Thoracic aorta (tissue), 2 donors: ENCODE data around the gene PHF21B. TPM values are rescaled to one million over a fixed set of nuclear protein-coding genes. Genes with fewer than 3 reads are reported as not detected.
"Not testable (repeated sequence)": the region's sequence is repeated elsewhere in the genome, so short reads cannot be mapped to it uniquely, and the experiment has no call there.

Source experiments
- ATAC-seq: fragments of 150-250 bp; one replicate; pipeline ENCODE4 v1.8.0; 2017; ENCODE audit warnings: low read depth; ENCODE audit not compliant: insufficient number of reproducible peaks, low FRiP score
- DNase-seq: peaks from one replicate; pipeline ENCODE4 v3.0.0-alpha.2; 2020; ENCODE audit warnings: low spot score
- H3K27ac ChIP-seq, 2 donors: fragments of 200-600 bp; sonication (generic); 1 replicate in 1 of 2; 2 replicates in 1 of 2; pipeline ENCODE4 v1.5.1; 2016; ENCODE audit warnings: mild to moderate bottlenecking in 2 of 2, moderate library complexity in 2 of 2
- H3K27me3 ChIP-seq: fragments of 200-600 bp; sonication (generic); replicated peaks from 2 replicates; pipeline ENCODE4 v1.6.0; 2016; ENCODE audit warnings: mild to moderate bottlenecking; ENCODE audit not compliant: insufficient read depth
- H3K36me3 ChIP-seq: fragments of 200-600 bp; sonication (generic); one replicate; pipeline ENCODE4 v1.5.1; 2016
- H3K4me1 ChIP-seq, 2 donors: fragments of 200-600 bp; sonication (generic); 1 replicate in 1 of 2; 2 replicates in 1 of 2; pipeline versions ENCODE4 v1.5.1 to v1.6.0; 2016; ENCODE audit warnings: low read depth in 2 of 2, mild to moderate bottlenecking in 1 of 2; ENCODE audit not compliant: control insufficient read depth in 1 of 2
- H3K4me3 ChIP-seq: fragments of 200-600 bp; sonication (generic); 2 replicates; pipeline ENCODE4 v1.5.1; 2016; ENCODE audit warnings: mild to moderate bottlenecking
- H3K9me3 ChIP-seq: fragments of 200-600 bp; sonication (generic); 2 replicates; pipeline ENCODE4 v1.5.1; 2016
- total RNA-seq, 2 donors: library from RNA; depleted of rRNA; stranded (reverse); fragments of >200 nt; gene quantifications; one replicate each; pipeline versions ENCODE4 v1.1.0 to v1.2.3, GENCODE V29; 2016
- TF ChIP-seq, protein P1 (sequence below): fragments of 200-600 bp; sonication (generic); IDR thresholded peaks from one replicate; pipeline ENCODE4 v1.5.1; 2019; ENCODE audit warnings: antibody characterized with exemption

Gene PHF21B
- total RNA-seq, 2 donors from 2014 or later: 2.1 TPM; not detected in 1

DNA sequence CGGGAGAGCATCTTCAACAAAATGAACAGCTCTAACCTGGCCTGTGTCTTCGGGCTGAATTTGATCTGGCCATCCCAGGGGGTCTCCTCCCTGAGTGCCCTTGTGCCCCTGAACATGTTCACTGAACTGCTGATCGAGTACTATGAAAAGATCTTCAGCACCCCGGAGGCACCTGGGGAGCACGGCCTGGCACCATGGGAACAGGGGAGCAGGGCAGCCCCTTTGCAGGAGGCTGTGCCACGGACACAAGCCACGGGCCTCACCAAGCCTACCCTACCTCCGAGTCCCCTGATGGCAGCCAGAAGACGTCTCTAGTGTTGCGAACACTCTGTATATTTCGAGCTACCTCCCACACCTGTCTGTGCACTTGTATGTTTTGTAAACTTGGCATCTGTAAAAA, 147.5 kb downstream of the PHF21B start:
- Histone ChIP-seq H3K27ac (no peak overlapping the region), H3K4me3 (no peak overlapping the region), H3K9me3 (no peaks in the 10 kb centered on the region), H3K36me3 (no peaks in the 10 kb centered on the region), H3K27me3 (no peaks in the 10 kb centered on the region), H3K4me1 (no peaks in the 10 kb centered on the region)
- ATAC-seq (no peak), DNase-seq (no peak)
- TF ChIP-seq, protein P1, sequence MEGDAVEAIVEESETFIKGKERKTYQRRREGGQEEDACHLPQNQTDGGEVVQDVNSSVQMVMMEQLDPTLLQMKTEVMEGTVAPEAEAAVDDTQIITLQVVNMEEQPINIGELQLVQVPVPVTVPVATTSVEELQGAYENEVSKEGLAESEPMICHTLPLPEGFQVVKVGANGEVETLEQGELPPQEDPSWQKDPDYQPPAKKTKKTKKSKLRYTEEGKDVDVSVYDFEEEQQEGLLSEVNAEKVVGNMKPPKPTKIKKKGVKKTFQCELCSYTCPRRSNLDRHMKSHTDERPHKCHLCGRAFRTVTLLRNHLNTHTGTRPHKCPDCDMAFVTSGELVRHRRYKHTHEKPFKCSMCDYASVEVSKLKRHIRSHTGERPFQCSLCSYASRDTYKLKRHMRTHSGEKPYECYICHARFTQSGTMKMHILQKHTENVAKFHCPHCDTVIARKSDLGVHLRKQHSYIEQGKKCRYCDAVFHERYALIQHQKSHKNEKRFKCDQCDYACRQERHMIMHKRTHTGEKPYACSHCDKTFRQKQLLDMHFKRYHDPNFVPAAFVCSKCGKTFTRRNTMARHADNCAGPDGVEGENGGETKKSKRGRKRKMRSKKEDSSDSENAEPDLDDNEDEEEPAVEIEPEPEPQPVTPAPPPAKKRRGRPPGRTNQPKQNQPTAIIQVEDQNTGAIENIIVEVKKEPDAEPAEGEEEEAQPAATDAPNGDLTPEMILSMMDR: no peak

DNA sequence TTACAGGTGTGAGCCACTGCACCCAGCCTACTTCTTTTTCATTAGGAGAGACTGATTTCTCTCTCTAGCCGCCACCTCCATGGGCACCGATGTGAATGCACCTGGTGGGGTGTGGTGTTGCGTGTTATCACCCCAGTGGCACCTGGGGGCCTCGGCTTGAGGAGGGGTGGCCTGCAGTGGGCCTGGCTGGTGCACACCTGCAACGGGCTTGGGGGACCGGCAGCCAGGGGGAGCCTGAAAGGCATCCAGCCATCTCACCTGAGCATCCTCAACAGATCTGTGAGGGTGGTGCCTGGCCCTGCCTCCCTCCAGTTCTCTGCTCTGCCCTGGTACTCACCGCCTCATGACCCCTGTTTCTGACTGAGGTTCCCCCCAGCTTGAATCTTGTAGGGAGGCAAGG, 148.6 kb downstream of the PHF21B start:
- Histone ChIP-seq H3K36me3 (no peaks in the 10 kb centered on the region), H3K4me3 (no peak overlapping the region), H3K27me3 (no peaks in the 10 kb centered on the region), H3K9me3 (no peaks in the 10 kb centered on the region), H3K4me1 (no peaks in the 10 kb centered on the region), H3K27ac (no peak overlapping the region)
- TF ChIP-seq, protein P1: no peak
- DNase-seq (no peak), ATAC-seq (no peak)

DNA sequence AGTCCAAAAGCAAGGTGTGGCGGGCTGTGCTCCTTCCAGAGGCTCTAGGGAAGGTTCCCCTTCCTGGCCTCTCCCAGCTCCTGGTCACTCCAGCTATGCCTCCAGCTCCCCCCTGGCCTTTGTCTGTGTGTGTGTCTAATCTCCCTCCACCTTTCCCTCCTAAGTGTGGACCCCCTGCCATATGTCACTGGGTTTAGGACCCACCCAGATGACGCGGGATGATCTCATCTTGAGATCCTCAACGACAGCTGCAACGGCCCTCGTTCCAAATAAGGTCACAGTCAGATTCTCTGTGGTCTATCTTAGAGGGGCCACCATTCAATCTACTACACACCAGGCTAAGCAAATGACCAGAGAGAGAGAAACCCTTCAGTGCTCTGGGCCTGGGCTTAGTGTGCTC, 149.5 kb downstream of the PHF21B start:
- no peak for ATAC-seq

DNA sequence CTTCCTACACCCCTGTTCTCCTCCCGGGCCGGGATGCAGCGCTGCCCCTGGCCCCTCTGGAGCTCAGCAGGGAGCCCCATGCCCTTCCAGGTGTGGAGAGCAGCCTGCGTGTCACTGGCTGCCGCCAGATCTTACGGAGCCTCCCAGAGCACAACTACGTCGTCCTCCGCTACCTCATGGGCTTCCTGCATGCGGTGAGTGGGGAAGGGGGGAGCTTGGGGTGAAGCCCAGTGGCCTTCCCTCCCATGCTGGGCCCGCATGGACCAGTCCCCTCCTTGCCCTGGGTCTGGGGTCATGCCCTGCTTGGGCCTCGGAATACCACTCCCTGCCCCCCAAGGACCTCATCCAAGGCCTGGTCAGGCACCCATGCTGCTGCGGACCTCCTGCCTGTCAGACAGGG, 150.2 kb downstream of the PHF21B start:
- no peak for ATAC-seq
- TF ChIP-seq, protein P1: no peak
- Histone ChIP-seq H3K9me3 (no peaks in the 10 kb centered on the region), H3K36me3 (no peaks in the 10 kb centered on the region), H3K4me3 (no peak overlapping the region), H3K27ac (no peak overlapping the region), H3K4me1 (no peaks in the 10 kb centered on the region), H3K27me3 (no peaks in the 10 kb centered on the region)
- DNase-seq: no peak

More for the DNA sequence above, 149.5 kb downstream of the PHF21B start:
- H3K4me1 ChIP-seq: no peaks in the 10 kb centered on the region
- H3K36me3 ChIP-seq: no peaks in the 10 kb centered on the region
- no peak overlapping the region for H3K4me3 ChIP-seq
- TF ChIP-seq, protein P1: no peak
- no peak overlapping the region for H3K27ac ChIP-seq
- no peaks in the 10 kb centered on the region for H3K27me3 ChIP-seq
- H3K9me3 ChIP-seq: no peaks in the 10 kb centered on the region
- DNase-seq: no peak

DNA sequence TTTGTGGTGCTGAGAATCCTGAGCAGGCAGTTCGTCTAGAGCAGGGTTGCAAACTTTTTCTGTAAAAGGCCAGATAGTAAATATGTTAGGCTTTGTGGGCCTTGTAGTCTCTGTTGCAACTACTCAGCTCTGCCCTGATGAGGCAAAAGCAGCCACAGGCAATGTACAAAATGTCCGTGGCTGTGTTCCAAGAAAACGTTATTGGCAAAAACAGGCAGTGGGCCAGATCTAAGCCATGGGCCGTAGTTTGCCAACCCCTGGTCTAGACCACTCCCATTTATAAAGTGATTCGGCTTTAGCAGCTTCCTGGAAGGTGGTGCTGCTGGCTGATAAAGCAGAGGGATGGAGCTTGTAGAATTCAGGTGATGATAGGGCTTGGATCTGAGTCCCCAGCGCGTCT, 151.0 kb downstream of the PHF21B start:
- H3K27me3 ChIP-seq: not testable (repeated sequence)

DNA sequence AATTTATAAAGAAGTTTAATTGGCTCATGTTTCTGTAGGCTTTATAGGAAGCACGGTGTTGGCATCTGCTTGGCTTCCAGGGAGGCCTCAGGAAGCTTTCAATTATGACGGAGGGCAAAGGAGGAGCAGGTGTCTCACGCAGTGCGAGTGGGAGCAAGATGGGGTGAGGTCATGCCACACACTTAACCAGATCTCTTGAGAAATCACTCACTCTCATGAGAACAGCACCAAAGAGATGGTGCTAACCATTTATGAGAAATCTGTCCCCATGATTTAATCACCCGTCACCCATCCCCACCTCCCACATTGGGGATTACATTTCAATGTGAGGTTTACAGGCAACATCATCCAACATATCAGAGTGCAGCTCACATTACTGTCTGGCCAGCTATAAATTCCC, 153.9 kb downstream of the PHF21B start:
- TF ChIP-seq, protein P1: no peak

More for the DNA sequence above, 151.0 kb downstream of the PHF21B start:
- not testable (repeated sequence) for H3K4me3 ChIP-seq, ATAC-seq, H3K36me3 ChIP-seq, H3K9me3 ChIP-seq, H3K27ac ChIP-seq, DNase-seq, H3K4me1 ChIP-seq

DNA sequence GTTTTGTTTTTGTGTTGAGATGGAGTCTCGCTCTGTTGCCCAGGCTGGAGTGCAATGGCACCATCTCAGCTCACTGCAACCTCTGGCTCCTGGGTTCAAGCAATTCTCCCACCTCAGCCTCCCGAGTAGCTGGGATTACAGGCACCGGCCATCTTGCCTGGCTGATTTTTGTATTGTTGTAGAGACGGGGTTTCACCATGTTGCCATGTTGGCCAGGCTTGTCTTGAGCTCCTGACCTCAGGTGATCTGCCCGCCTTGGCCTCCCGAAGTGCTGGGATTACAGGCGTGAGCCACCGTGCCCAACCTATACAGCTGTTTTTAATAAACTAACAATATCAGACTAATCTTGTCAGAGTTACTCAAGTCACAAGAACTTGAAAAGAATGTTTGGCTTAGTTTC, 155.2 kb downstream of the PHF21B start:
- DNase-seq, H3K27ac ChIP-seq, H3K27me3 ChIP-seq: not testable (repeated sequence)

More for the DNA sequence above, 153.9 kb downstream of the PHF21B start:
- Histone ChIP-seq H3K36me3 (no peaks in the 10 kb centered on the region), H3K27me3 (no peaks in the 10 kb centered on the region), H3K4me3 (no peak overlapping the region), H3K4me1 (no peaks in the 10 kb centered on the region), H3K27ac (no peak overlapping the region), H3K9me3 (no peaks in the 10 kb centered on the region)
- DNase-seq (no peak), ATAC-seq (no peak)

More for the DNA sequence above, 155.2 kb downstream of the PHF21B start:
- ATAC-seq, H3K4me1 ChIP-seq, H3K36me3 ChIP-seq, H3K9me3 ChIP-seq, H3K4me3 ChIP-seq: not testable (repeated sequence)
